H9 (cell line): Measurements from ENCODE around the gene RASGRF1. TPM values are rescaled to one million over a fixed set of nuclear protein-coding genes. Genes with fewer than 3 reads are reported as not detected.

Source experiments
- DNase-seq: peaks from one replicate; pipeline ENCODE4 v3.0.0-alpha.2; 2017
- H2AFZ ChIP-seq: one replicate; pipeline ENCODE4 v1.6.1; 2013; ENCODE audit warnings: mild to moderate bottlenecking, low read length, control low read depth, moderate library complexity
- H2AK5ac ChIP-seq: 2 replicates; pipeline ENCODE4 v1.6.1; 2013; ENCODE audit warnings: low read length, control low read depth, mixed read lengths; ENCODE audit not compliant: insufficient read length
- H2BK120ac ChIP-seq: one replicate; pipeline ENCODE4 v1.6.1; 2013; ENCODE audit warnings: low read depth, mild to moderate bottlenecking, low read length, control low read depth, inconsistent platforms; ENCODE audit not compliant: poor library complexity, severe bottlenecking
- H2BK12ac ChIP-seq: 2 replicates; pipeline ENCODE4 v1.6.1; 2013; ENCODE audit warnings: low read length, control low read depth, mixed read lengths, low read depth; ENCODE audit not compliant: insufficient read length
- H2BK15ac ChIP-seq: 2 replicates; pipeline ENCODE4 v1.6.1; 2013; ENCODE audit warnings: low read depth, low read length, control low read depth
- H2BK20ac ChIP-seq: one replicate; pipeline ENCODE4 v1.6.1; 2013; ENCODE audit warnings: low read depth, mild to moderate bottlenecking, low read length, control low read depth, inconsistent platforms; ENCODE audit not compliant: poor library complexity, severe bottlenecking
- H2BK5ac ChIP-seq: 2 replicates; pipeline ENCODE4 v1.6.1; 2013; ENCODE audit warnings: low read length, control low read depth, mixed read lengths; ENCODE audit not compliant: insufficient read length
- H3K14ac ChIP-seq: 2 replicates; pipeline ENCODE4 v1.6.1; 2013; ENCODE audit warnings: low read length, control low read depth; ENCODE audit not compliant: insufficient read depth
- H3K18ac ChIP-seq: 2 replicates; pipeline ENCODE4 v1.6.1; 2013; ENCODE audit warnings: low read depth, mild to moderate bottlenecking, mixed read lengths, low read length, control low read depth; ENCODE audit not compliant: insufficient read length
- H3K23ac ChIP-seq: 2 replicates; pipeline ENCODE4 v1.6.1; 2013; ENCODE audit warnings: low read length, control low read depth, mixed read lengths, low read depth; ENCODE audit not compliant: insufficient read length
- H3K23me2 ChIP-seq: 2 replicates; pipeline ENCODE4 v1.6.1; 2013; ENCODE audit warnings: low read depth, mild to moderate bottlenecking, mixed read lengths, low read length, control low read depth; ENCODE audit not compliant: insufficient read length, poor library complexity, severe bottlenecking
- H3K27ac ChIP-seq: 2 replicates; pipeline ENCODE4 v1.5.1; 2013; ENCODE audit warnings: low read length, control low read depth, mixed read lengths, low read depth; ENCODE audit not compliant: insufficient read length
- H3K27me3 ChIP-seq: 2 replicates; pipeline ENCODE4 v1.6.1; 2013; ENCODE audit warnings: low read length, control low read depth, inconsistent platforms; ENCODE audit not compliant: insufficient read depth
- H3K4ac ChIP-seq: 2 replicates; pipeline ENCODE4 v1.6.1; 2013; ENCODE audit warnings: low read depth, mild to moderate bottlenecking, control low read depth, inconsistent platforms, low read length, moderate library complexity
- H3K4me1 ChIP-seq: 2 replicates; pipeline ENCODE4 v1.6.1; 2013; ENCODE audit warnings: low read length, control low read depth, inconsistent platforms; ENCODE audit not compliant: insufficient read depth
- H3K4me2 ChIP-seq: 2 replicates; pipeline ENCODE4 v1.6.1; 2013; ENCODE audit warnings: low read length, control low read depth, mixed read lengths; ENCODE audit not compliant: insufficient read length, insufficient read depth
- H3K56ac ChIP-seq: 2 replicates; pipeline ENCODE4 v1.6.1; 2013; ENCODE audit warnings: low read depth, mild to moderate bottlenecking, mixed read lengths, low read length, control low read depth; ENCODE audit not compliant: insufficient read length
- H3K79me1 ChIP-seq: 2 replicates; pipeline ENCODE4 v1.6.1; 2013; ENCODE audit warnings: low read depth, mild to moderate bottlenecking, moderate library complexity, low read length, control low read depth, inconsistent platforms; ENCODE audit not compliant: insufficient read depth, poor library complexity, severe bottlenecking
- H3K79me2 ChIP-seq: 2 replicates; pipeline ENCODE4 v1.6.1; 2013; ENCODE audit warnings: low read length, control low read depth, inconsistent platforms; ENCODE audit not compliant: insufficient read depth
- H3K9ac ChIP-seq: 2 replicates; pipeline ENCODE4 v1.6.1; 2013; ENCODE audit warnings: low read length, control low read depth, mixed read lengths; ENCODE audit not compliant: insufficient read length; ENCODE audit errors: extremely low read depth
- H3K9me3 ChIP-seq: one replicate; pipeline ENCODE4 v1.6.1; 2013; ENCODE audit warnings: low read depth, low read length, inconsistent platforms; ENCODE audit not compliant: control insufficient read depth
- H3T11ph ChIP-seq: one replicate; pipeline ENCODE4 v1.6.1; 2013; ENCODE audit warnings: mild to moderate bottlenecking, low read length, control low read depth, inconsistent platforms
- H4K20me1 ChIP-seq: one replicate; pipeline ENCODE4 v1.6.1; 2013; ENCODE audit not compliant: control insufficient read depth, insufficient read length, insufficient read depth
- H4K5ac ChIP-seq: 2 replicates; pipeline ENCODE4 v1.6.1; 2013; ENCODE audit warnings: low read depth, mild to moderate bottlenecking, mixed read lengths, low read length, control low read depth; ENCODE audit not compliant: insufficient read length
- H4K8ac ChIP-seq: replicated peaks from 2 replicates; pipeline ENCODE4 v1.6.1; 2013; ENCODE audit warnings: low read length, control low read depth, mixed read lengths, low read depth; ENCODE audit not compliant: insufficient read length
- H4K91ac ChIP-seq: 2 replicates; pipeline ENCODE4 v1.6.1; 2013; ENCODE audit warnings: low read depth, mild to moderate bottlenecking, moderate library complexity, mixed read lengths, low read length, control low read depth; ENCODE audit not compliant: insufficient read length
- H3K27ac Mint-ChIP-seq, 3 experiments: 2 replicates in 2 of 3; 3 replicates in 1 of 3; pipeline ENCODE4 v1.8.0; 2020 to 2021; ENCODE audit warnings: mixed read lengths in 3 of 3, mild to moderate bottlenecking in 1 of 3, moderate library complexity in 1 of 3
- H3K27me3 Mint-ChIP-seq: 2 replicates; pipeline ENCODE4 v1.8.0; 2021; ENCODE audit warnings: low read depth, mild to moderate bottlenecking, moderate library complexity, mixed read lengths
- H3K36me3 Mint-ChIP-seq, 3 experiments: 2 replicates in 2 of 3; 3 replicates in 1 of 3; pipeline ENCODE4 v1.8.0; 2020 to 2021; ENCODE audit warnings: low read depth in 3 of 3, mixed read lengths in 3 of 3; ENCODE audit not compliant: insufficient read depth in 1 of 3
- H3K4me1 Mint-ChIP-seq, 2 experiments: 2 replicates each; pipeline ENCODE4 v1.8.0; 2020; ENCODE audit warnings: mixed read lengths in 2 of 2
- H3K4me3 Mint-ChIP-seq, 2 experiments: 2 replicates in 1 of 2; 3 replicates in 1 of 2; pipeline ENCODE4 v1.8.0; 2020 to 2021; ENCODE audit warnings: mild to moderate bottlenecking in 2 of 2, mixed read lengths in 2 of 2, moderate library complexity in 1 of 2
- H3K9me3 Mint-ChIP-seq, 2 experiments: 2 replicates in 1 of 2; 3 replicates in 1 of 2; pipeline ENCODE4 v1.8.0; 2020; ENCODE audit warnings: mild to moderate bottlenecking in 2 of 2, mixed read lengths in 2 of 2, moderate library complexity in 1 of 2
- WGBS: extraction: QIAGEN DNeasy Blood & Tissue Kit; methylation state at CpG from one replicate; pipeline ENCODE4 v1.1.7; 2013; ENCODE audit warnings: missing lambda C conversion rate, low lambda C conversion rate, mixed read lengths; ENCODE audit not compliant: insufficient read length; ENCODE audit errors: extremely low coverage; 5-methylcytosine and 5-hydroxymethylcytosine counted together
- total RNA-seq: library from RNA; stranded (reverse); gene quantifications from 2 replicates; pipeline ENCODE4 v1.2.1, GENCODE V29; 2021
- TF ChIP-seq, protein P1 (sequence below): fragments of 200-600 bp; sonication (generic); conservative IDR thresholded peaks from 3 replicates; pipeline ENCODE4 v1.8.0; 2021; ENCODE audit warnings: antibody characterized with exemption, mild to moderate bottlenecking

RASGRF1 gene
- total RNA-seq, 1 experiment from 2014 or later: 0.48 TPM

DNA sequence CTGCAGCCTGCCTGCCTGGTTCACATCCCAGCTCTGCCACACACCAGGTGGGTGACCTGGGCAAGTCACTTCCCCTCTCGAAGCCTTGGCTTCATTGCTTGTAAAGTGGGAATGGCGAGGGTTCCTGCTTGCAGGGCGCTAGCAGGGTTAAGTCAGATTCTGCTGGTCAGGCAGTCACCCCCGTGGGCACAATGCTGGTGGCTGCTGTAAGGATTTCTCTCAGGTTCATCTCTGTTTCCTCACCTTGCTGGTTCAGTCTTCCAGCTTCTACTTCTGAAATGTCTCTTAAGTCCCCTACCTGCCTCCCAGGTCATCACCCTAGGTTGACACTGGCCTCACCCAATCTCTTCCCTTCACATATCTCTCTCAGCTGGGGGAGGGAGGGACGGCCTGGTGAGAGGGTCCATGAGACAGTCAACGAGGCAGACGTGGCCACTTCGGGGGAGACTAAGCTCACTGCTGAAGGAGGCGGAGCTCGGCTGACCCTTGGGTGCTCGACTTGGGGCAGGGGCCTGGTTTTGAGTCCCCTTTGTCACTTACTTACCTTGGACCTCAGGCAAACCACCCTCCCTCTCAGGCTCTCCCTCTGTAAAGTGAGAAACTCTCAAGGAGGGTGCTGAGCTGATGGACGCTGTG is 157.3 kb downstream of the RASGRF1 start:
- no peak overlapping the region for H2BK15ac ChIP-seq
- H3K18ac ChIP-seq: no peak overlapping the region
- no peaks in the 10 kb centered on the region for H3K27me3 ChIP-seq
- no peak overlapping the region for H3K14ac ChIP-seq
- no peak overlapping the region for H3K23ac ChIP-seq
- WGBS: no CpG with 5 or more reads among the region's 12 CpGs
- H3K36me3 Mint-ChIP-seq: peaks cover 0 to 3% (median 0%) of the 10 kb centered on the region in 3 experiments; a peak in 3 of 7 replicates
- DNase-seq: no peak
- no peak overlapping the region for H3K9ac ChIP-seq
- no peak overlapping the region for H2AK5ac ChIP-seq
- no peak overlapping the region for H4K5ac ChIP-seq
- H3K4me1 ChIP-seq: no peaks in the 10 kb centered on the region
- H3K79me2 ChIP-seq: no peaks in the 10 kb centered on the region
- H3K79me1 ChIP-seq: no peaks in the 10 kb centered on the region
- H2BK12ac ChIP-seq: no peak overlapping the region
- H2BK20ac ChIP-seq: no peak overlapping the region
- H3T11ph ChIP-seq: no peak overlapping the region
- no peak overlapping the region for H3K56ac ChIP-seq
- H3K23me2 ChIP-seq: no peaks in the 10 kb centered on the region
- peak overlapping the region in 2 of 3 experiments; percentile 31 to 63; a peak in 3 of 7 replicates for H3K27ac Mint-ChIP-seq
- no peak overlapping the region for H2BK120ac ChIP-seq
- no peak overlapping the region for H2AFZ ChIP-seq
- H3K4ac ChIP-seq: no peak overlapping the region
- no peak overlapping the region for H4K91ac ChIP-seq
- no peak overlapping the region for H3K4me2 ChIP-seq
- TF ChIP-seq, protein P1, sequence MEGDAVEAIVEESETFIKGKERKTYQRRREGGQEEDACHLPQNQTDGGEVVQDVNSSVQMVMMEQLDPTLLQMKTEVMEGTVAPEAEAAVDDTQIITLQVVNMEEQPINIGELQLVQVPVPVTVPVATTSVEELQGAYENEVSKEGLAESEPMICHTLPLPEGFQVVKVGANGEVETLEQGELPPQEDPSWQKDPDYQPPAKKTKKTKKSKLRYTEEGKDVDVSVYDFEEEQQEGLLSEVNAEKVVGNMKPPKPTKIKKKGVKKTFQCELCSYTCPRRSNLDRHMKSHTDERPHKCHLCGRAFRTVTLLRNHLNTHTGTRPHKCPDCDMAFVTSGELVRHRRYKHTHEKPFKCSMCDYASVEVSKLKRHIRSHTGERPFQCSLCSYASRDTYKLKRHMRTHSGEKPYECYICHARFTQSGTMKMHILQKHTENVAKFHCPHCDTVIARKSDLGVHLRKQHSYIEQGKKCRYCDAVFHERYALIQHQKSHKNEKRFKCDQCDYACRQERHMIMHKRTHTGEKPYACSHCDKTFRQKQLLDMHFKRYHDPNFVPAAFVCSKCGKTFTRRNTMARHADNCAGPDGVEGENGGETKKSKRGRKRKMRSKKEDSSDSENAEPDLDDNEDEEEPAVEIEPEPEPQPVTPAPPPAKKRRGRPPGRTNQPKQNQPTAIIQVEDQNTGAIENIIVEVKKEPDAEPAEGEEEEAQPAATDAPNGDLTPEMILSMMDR: no peak
- H3K9me3 Mint-ChIP-seq: no peaks in the 10 kb centered on the region; a peak in 1 of 5 replicates
- no peaks in the 10 kb centered on the region for H3K9me3 ChIP-seq
- peaks cover 4% of the 10 kb centered on the region in 2 experiments; a peak in 2 of 4 replicates for H3K4me1 Mint-ChIP-seq
- H4K8ac ChIP-seq: no peak overlapping the region
- H2BK5ac ChIP-seq: no peak overlapping the region
- H3K4me3 Mint-ChIP-seq: no peak overlapping the region
- no peak overlapping the region for H3K27ac ChIP-seq
- H3K27me3 Mint-ChIP-seq: peaks cover 7% of the 10 kb centered on the region
- H4K20me1 ChIP-seq: no peaks in the 10 kb centered on the region
